HEK293 (cell line): Measurements from ENCODE around the gene BIRC5.

Source experiments
- CTCF ChIA-PET: fragments of 350-600 bp; formaldehyde crosslinking; extraction: SDS; loops from one replicate; lab custom pipeline; 2021; ENCODE audit warnings: antibody characterized with exemption; lab: Yijun Ruan, JAX
- POLR2A ChIA-PET: fragments of 300-600 bp; formaldehyde crosslinking; extraction: SDS; loops from one replicate; lab custom pipeline; 2020; ENCODE audit warnings: antibody characterized with exemption, inconsistent platforms; lab: Yijun Ruan, JAX
- H3K27ac ChIP-seq: fragments of 200-500 bp; sonication (Bioruptor generic); 2 replicates; pipeline ENCODE4 v1.5.1; 2014; ENCODE audit warnings: low read depth, low read length, control low read depth, inconsistent platforms; ENCODE audit errors: extremely low read depth
- H3K36me3 ChIP-seq, 2 experiments: fragments of 200-500 bp in 1 of 2; sonication (Bioruptor generic) in 1 of 2; 1 replicate in 1 of 2; 2 replicates in 1 of 2; pipeline ENCODE4 v1.5.1; 2014 to 2017; ENCODE audit warnings: inconsistent platforms in 2 of 2, low read length in 2 of 2; ENCODE audit not compliant: control insufficient read depth in 2 of 2, insufficient read depth in 1 of 2
- H3K4me1 ChIP-seq: fragments of 200-500 bp; sonication (Bioruptor generic); 2 replicates; pipeline ENCODE4 v1.5.1; 2014; ENCODE audit warnings: mild to moderate bottlenecking, low read length, inconsistent platforms; ENCODE audit not compliant: control insufficient read depth, insufficient read depth
- H3K4me3 ChIP-seq: 2 replicates; pipeline ENCODE4 v1.5.1; 2011; ENCODE audit warnings: low read depth, mild to moderate bottlenecking, control low read depth, low read length, moderate library complexity
- H3K9me3 ChIP-seq: fragments of 200-500 bp; sonication (Bioruptor generic); 2 replicates; pipeline ENCODE4 v1.5.1; 2014; ENCODE audit warnings: low read depth, low read length, inconsistent platforms; ENCODE audit not compliant: control insufficient read depth, insufficient read depth
- BCL11B ChIP-seq: fragments of 450-650 bp; formaldehyde crosslinking; IDR thresholded peaks from 2 replicates; pipeline ENCODE4 v1.5.1; 2016; ENCODE audit warnings: low read depth, missing biosample characterization, missing genetic modification characterization
- PRDM1 ChIP-seq: fragments of 450-650 bp; formaldehyde crosslinking; IDR thresholded peaks from 2 replicates; pipeline ENCODE4; 2016; ENCODE audit warnings: missing biosample characterization, missing genetic modification characterization
- PRDM2 ChIP-seq: fragments of 450-650 bp; formaldehyde crosslinking; IDR thresholded peaks from 2 replicates; pipeline ENCODE4 v1.5.1; 2016; ENCODE audit warnings: missing biosample characterization, missing genetic modification characterization, borderline replicate concordance
- REPIN1 ChIP-seq: fragments of 450-650 bp; formaldehyde crosslinking; IDR thresholded peaks from 2 replicates; pipeline ENCODE4 v1.5.1; 2017; ENCODE audit warnings: missing biosample characterization, missing genetic modification characterization, low read depth
- ZBTB20 ChIP-seq: fragments of 450-650 bp; formaldehyde crosslinking; IDR thresholded peaks from 2 replicates; pipeline ENCODE4 v1.5.1; 2016; ENCODE audit warnings: missing biosample characterization, missing genetic modification characterization
- ZFHX2 ChIP-seq: fragments of 450-650 bp; formaldehyde crosslinking; conservative IDR thresholded peaks from 2 replicates; pipeline ENCODE4 v1.5.1; 2016; ENCODE audit warnings: missing biosample characterization, missing genetic modification characterization
- ZFP41 ChIP-seq: fragments of 450-650 bp; formaldehyde crosslinking; IDR thresholded peaks from 2 replicates; pipeline ENCODE4 v1.5.1; 2016; ENCODE audit warnings: missing biosample characterization, missing genetic modification characterization, borderline replicate concordance
- ZNF140 ChIP-seq: fragments of 450-650 bp; formaldehyde crosslinking; IDR thresholded peaks from 2 replicates; pipeline ENCODE4 v1.5.1; 2016; ENCODE audit warnings: missing biosample characterization, missing genetic modification characterization
- ZNF157 ChIP-seq: fragments of 450-650 bp; formaldehyde crosslinking; IDR thresholded peaks from 2 replicates; pipeline ENCODE4 v1.5.1; 2016; ENCODE audit warnings: missing biosample characterization, missing genetic modification characterization
- ZNF16 ChIP-seq: fragments of 450-650 bp; formaldehyde crosslinking; IDR thresholded peaks from 2 replicates; pipeline ENCODE4 v1.5.1; 2016; ENCODE audit warnings: low read depth, missing biosample characterization, missing genetic modification characterization
- ZNF174 ChIP-seq: fragments of 450-650 bp; formaldehyde crosslinking; IDR thresholded peaks from 2 replicates; pipeline ENCODE4 v1.5.0; 2017; ENCODE audit warnings: missing biosample characterization, mild to moderate bottlenecking, missing genetic modification characterization
- ZNF214 ChIP-seq: fragments of 450-650 bp; formaldehyde crosslinking; IDR thresholded peaks from 2 replicates; pipeline ENCODE4 v1.5.1; 2017; ENCODE audit warnings: missing biosample characterization, mild to moderate bottlenecking, missing genetic modification characterization, borderline replicate concordance
- ZNF223 ChIP-seq: fragments of 450-650 bp; formaldehyde crosslinking; IDR thresholded peaks from 2 replicates; pipeline ENCODE4 v1.5.1; 2016; ENCODE audit warnings: missing biosample characterization, missing genetic modification characterization
- ZNF354C ChIP-seq: fragments of 450-650 bp; formaldehyde crosslinking; IDR thresholded peaks from 2 replicates; pipeline ENCODE4 v1.5.1; 2016; ENCODE audit warnings: missing biosample characterization, missing genetic modification characterization, low read depth, borderline replicate concordance
- ZNF391 ChIP-seq: fragments of 450-650 bp; formaldehyde crosslinking; IDR thresholded peaks from 2 replicates; pipeline ENCODE4 v1.5.1; 2016; ENCODE audit warnings: low read depth, missing biosample characterization, missing genetic modification characterization, borderline replicate concordance
- ZNF433 ChIP-seq: fragments of 450-650 bp; formaldehyde crosslinking; IDR thresholded peaks from 2 replicates; pipeline ENCODE4 v1.5.1; 2016; ENCODE audit warnings: missing biosample characterization, missing genetic modification characterization, low read depth
- ZNF514 ChIP-seq: fragments of 450-650 bp; formaldehyde crosslinking; IDR thresholded peaks from 2 replicates; pipeline ENCODE4 v1.5.1; 2016; ENCODE audit warnings: missing biosample characterization, missing genetic modification characterization
- ZNF639 ChIP-seq: fragments of 450-650 bp; formaldehyde crosslinking; IDR thresholded peaks from 2 replicates; pipeline ENCODE4 v1.5.1; 2016; ENCODE audit warnings: missing biosample characterization, missing genetic modification characterization
- ZNF776 ChIP-seq: fragments of 450-650 bp; formaldehyde crosslinking; IDR thresholded peaks from 2 replicates; pipeline ENCODE4 v1.5.0; 2017; ENCODE audit warnings: missing biosample characterization, missing genetic modification characterization, borderline replicate concordance
- ZNF837 ChIP-seq: fragments of 450-650 bp; formaldehyde crosslinking; IDR thresholded peaks from 2 replicates; pipeline ENCODE4 v1.5.1; 2016; ENCODE audit warnings: missing biosample characterization, missing genetic modification characterization
- TF ChIP-seq, protein P1 (sequence below): IDR thresholded peaks from 2 replicates; pipeline ENCODE4 v1.6.1; 2011; ENCODE audit warnings: mild to moderate bottlenecking, low read depth, low read length, borderline replicate concordance
- TF ChIP-seq, protein P2 (sequence below): fragments of 450-650 bp; formaldehyde crosslinking; IDR thresholded peaks from 2 replicates; pipeline ENCODE4 v1.5.1; 2016; ENCODE audit warnings: missing biosample characterization, missing genetic modification characterization
- TF ChIP-seq, protein P3 (sequence below): fragments of 450-650 bp; IDR thresholded peaks from 2 replicates; pipeline ENCODE4 v1.5.1; 2018; ENCODE audit warnings: missing biosample characterization, mild to moderate bottlenecking, missing genetic modification characterization

Gene BIRC5

GRCh38 chr17:78264590-78264989, 50.5 kb downstream of the BIRC5 start:
- Histone ChIP-seq H3K36me3 (no peaks in the 10 kb centered on the region), H3K9me3 (no peaks in the 10 kb centered on the region), H3K4me3 (no peak overlapping the region), H3K4me1 (peaks cover 8% of the 10 kb centered on the region; the same call in 1 of the 2 replicates), H3K27ac (no peak overlapping the region)
- TF ChIP-seq ZNF837 (tag by site-specific recombination) (no peak), ZNF514 (tag by site-specific recombination) (no peak), ZNF140 (tag by site-specific recombination) (no peak), BCL11B (no peak), ZFP41 (tag by site-specific recombination) (no peak), ZNF214 (tag by site-specific recombination) (no peak), ZNF776 (tag by site-specific recombination) (no peak), REPIN1 (tag by site-specific recombination) (no peak), ZNF16 (tag by site-specific recombination) (no peak), ZFHX2 (tag by site-specific recombination) (no peak), ZNF174 (tag by site-specific recombination) (no peak), ZNF391 (tag by site-specific recombination) (no peak), ZNF157 (tag by site-specific recombination) (no peak), ZNF639 (tag by site-specific recombination) (no peak), ZBTB20 (tag by site-specific recombination) (no peak), ZNF433 (tag by site-specific recombination) (no peak)
- TF ChIP-seq, protein P1, sequence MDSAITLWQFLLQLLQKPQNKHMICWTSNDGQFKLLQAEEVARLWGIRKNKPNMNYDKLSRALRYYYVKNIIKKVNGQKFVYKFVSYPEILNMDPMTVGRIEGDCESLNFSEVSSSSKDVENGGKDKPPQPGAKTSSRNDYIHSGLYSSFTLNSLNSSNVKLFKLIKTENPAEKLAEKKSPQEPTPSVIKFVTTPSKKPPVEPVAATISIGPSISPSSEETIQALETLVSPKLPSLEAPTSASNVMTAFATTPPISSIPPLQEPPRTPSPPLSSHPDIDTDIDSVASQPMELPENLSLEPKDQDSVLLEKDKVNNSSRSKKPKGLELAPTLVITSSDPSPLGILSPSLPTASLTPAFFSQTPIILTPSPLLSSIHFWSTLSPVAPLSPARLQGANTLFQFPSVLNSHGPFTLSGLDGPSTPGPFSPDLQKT = no peak
- ChIA-PET POLR2A (interaction anchor here (0.7 kb wide), 1 partner anchor 27 kb away, joined by 5 read pairs; no protein-coding TSS in a partner anchor), CTCF (interaction anchor here (1.2 to 3.8 kb wide), 3 partner anchors 14 to 157 kb away, joined by 4 to 14 read pairs (median 5); no protein-coding TSS in a partner anchor)

DNA sequence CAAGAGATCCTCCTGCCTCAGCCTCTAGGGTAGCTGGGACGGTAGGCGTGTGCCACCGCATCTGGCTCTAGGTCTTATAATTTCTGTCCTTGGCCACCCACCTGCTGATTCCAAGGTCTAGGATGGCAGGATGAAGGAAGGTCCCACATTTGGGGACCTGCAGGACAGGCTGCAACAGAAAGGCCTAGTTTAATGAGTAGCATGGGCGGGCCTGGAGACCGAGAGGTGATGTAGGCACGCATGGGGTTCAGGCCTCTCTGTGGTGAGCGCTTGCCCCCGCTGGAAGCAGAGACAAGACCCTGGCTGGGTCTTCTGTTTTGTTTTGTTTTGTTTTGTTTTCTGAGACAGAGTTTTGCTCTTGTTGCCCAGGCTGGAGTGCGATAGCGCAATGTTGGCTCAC, 51.1 kb downstream of the BIRC5 start:
- H3K27ac ChIP-seq = no peak overlapping the region
- TF ChIP-seq, protein P2, sequence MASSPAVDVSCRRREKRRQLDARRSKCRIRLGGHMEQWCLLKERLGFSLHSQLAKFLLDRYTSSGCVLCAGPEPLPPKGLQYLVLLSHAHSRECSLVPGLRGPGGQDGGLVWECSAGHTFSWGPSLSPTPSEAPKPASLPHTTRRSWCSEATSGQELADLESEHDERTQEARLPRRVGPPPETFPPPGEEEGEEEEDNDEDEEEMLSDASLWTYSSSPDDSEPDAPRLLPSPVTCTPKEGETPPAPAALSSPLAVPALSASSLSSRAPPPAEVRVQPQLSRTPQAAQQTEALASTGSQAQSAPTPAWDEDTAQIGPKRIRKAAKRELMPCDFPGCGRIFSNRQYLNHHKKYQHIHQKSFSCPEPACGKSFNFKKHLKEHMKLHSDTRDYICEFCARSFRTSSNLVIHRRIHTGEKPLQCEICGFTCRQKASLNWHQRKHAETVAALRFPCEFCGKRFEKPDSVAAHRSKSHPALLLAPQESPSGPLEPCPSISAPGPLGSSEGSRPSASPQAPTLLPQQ = no peak
- no peak for TF ChIP-seq ZNF223 (tag by site-specific recombination)
- no peak for TF ChIP-seq PRDM1 (tag by site-specific recombination)
- TF ChIP-seq PRDM2 (tag by site-specific recombination) = no peak
- TF ChIP-seq, protein P3, sequence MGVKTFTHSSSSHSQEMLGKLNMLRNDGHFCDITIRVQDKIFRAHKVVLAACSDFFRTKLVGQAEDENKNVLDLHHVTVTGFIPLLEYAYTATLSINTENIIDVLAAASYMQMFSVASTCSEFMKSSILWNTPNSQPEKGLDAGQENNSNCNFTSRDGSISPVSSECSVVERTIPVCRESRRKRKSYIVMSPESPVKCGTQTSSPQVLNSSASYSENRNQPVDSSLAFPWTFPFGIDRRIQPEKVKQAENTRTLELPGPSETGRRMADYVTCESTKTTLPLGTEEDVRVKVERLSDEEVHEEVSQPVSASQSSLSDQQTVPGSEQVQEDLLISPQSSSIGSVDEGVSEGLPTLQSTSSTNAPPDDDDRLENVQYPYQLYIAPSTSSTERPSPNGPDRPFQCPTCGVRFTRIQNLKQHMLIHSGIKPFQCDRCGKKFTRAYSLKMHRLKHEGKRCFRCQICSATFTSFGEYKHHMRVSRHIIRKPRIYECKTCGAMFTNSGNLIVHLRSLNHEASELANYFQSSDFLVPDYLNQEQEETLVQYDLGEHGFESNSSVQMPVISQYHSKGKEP (tag by site-specific recombination) = no peak
- no peak for TF ChIP-seq ZNF354C

More for the DNA sequence above, 51.1 kb downstream of the BIRC5 start:
- Histone ChIP-seq H3K36me3 (no peaks in the 10 kb centered on the region), H3K4me3 (no peak overlapping the region), H3K9me3 (no peaks in the 10 kb centered on the region), H3K4me1 (peaks cover 8% of the 10 kb centered on the region; the same call in 1 of the 2 replicates)
- POLR2A ChIA-PET = no interaction called here
- CTCF ChIA-PET = interaction anchor here (0.6 to 3.8 kb wide), 3 partner anchors 14 to 600 kb away, joined by 3 to 14 read pairs (median 5); no protein-coding TSS in a partner anchor
